Measurements from ENCODE around the gene ABI3BP.
"Not testable (repeated sequence)": the region's sequence is repeated elsewhere in the genome, so short reads cannot be mapped to it uniquely, and the experiment has no call there.

The ABI3BP gene

DNA sequence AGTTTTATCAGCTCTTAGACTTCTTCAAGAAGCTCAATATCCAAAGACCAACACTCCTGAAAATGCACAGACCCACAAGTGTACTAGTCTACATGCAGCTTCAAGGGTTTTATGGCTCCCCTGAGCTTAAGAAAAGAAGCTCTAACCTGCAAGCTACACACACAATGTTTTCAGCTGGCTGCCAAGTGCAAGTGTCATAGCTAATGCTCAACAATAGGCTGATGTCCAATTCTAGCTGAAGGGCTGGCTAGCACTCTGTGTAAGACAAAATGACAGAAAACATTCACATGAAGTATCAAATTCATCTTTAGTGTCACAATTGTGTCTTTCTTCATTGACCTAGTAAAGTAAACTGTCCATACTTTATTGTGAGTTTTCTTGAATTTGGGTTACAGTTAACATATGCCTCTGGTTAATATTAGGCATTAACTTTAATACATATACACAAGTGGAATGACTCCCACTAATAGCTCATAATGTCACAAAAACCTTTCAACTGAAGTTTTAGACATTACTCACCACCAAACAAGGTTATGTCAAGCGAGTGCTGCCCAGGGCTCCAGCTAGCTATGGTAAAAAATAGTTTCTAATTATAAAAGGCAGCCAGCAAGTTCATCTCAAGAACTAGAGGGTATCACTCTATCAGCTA is 15.1 kb downstream of the ABI3BP start:
- no peak for DNase-seq

DNA sequence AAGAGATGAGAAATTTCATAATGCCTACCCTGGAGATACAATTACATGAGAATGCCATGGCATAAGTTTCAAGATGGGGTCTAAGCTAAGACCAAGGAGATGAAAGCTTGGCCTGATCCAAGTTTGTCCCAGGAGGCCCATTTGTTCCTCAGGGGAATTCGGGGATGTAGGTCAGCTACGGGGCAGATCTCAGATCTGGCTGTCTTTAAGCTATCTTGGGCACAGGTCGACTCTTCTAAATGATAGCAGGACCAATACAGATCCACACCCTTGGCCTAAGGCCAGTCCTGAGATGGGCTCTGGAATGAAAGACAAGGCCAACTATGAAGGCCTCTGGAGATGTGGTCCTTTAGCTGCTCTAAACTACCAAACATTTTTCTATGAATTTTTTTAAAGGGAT is 16.6 kb downstream of the ABI3BP start:
- no peak for DNase-seq

- no peak for DNase-seq
These were observed 17.5 kb downstream of the ABI3BP start for GRCh38 chr3:100975714-100976113.

- no peak for DNase-seq
These were observed 19.6 kb downstream of the ABI3BP start for GRCh38 chr3:100973594-100973993.

GRCh38 chr3:100972867-100973266 is 20.4 kb downstream of the ABI3BP start:
- no peak for DNase-seq

- DNase-seq, result no peak
These were observed 20.8 kb downstream of the ABI3BP start for GRCh38 chr3:100972301-100972844.

GRCh38 chr3:100971798-100972197 is 21.4 kb downstream of the ABI3BP start:
- no peak for DNase-seq

- no peak for DNase-seq
These were observed 22.7 kb downstream of the ABI3BP start for GRCh38 chr3:100970477-100970990.

GRCh38 chr3:100968932-100969906 is 24.0 kb downstream of the ABI3BP start:
- no peak for DNase-seq

DNA sequence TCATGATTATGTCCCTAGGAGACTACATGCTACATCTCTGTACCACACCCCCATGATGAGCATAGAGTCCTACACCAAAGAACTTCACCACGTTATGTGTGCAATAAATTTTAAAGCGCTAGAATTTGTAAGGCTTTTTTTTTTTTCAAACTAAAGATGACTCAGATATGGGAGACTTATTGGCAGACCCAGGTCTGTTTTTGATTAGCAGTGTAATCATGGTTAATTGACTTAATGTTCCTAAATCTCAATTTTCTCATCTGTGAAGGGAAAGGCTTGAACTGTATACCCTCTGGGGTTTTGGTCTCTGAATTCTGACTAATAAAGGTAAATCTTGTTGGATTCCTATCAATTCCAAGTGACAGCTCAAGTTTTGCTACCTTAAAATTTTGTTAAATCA is 26.4 kb downstream of the ABI3BP start:
- no peak for DNase-seq

DNA sequence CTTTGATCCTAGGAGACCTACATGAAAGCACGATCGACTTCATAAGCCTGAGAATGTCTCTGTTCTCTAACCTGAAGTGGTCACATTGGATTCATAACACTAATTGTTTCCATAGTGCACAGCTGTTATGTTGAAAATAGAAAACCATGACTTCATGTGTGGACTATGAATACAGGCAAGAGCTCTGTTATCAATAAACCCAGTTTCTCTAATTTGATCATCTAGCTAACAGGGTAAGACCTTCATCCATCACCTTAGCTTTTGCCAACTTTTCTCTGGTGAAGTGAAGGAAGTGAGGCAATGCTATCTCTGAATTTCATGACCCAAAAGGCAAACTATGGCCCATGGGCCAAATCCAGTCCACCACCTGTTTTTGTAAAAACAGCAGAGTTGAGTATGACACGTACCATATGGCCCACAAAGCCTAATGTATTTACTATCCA is 27.2 kb downstream of the ABI3BP start:
- DNase-seq, result no peak

DNA sequence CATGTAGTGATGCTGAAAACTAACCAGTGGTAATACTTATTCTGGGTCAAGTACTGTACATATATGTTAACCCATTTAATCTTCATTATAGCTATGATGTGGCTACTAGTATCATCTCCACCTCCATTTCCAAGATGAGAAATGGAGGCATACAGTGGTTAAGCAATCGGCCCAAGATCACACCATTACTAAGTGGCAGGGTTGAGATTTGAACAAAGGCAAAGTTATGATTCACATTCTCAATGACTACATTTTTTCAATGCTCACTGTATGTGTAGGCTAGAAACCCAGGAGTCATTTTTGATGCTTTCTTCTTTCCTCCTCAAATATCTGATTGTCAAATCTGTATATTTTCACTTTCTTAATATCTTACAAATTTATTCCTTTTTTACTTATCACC is 30.2 kb downstream of the ABI3BP start:
- no peak for DNase-seq

GRCh38 chr3:100957261-100957986 is 35.8 kb downstream of the ABI3BP start:
- DNase-seq, result no peak

- no peak for DNase-seq
These were observed 36.9 kb downstream of the ABI3BP start for GRCh38 chr3:100956276-100956675.

DNA sequence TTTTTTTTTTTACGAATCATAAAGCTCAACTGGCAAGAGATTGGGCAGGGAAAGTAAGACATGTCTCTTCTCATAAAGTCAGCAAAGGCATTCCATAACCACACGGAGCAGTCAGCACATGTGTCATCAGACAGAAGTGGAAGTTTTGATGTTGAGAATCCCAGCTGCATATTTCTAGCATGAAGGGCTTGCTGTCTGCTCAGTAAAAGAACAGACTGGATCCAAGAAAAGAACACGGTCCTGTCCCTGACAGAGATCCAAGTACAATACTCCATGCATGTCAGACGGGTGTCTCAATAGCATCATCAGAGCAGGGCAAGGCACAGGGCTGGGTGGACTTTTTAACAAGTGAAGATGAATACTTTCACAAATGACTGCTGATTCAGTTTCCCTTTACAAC is 38.2 kb downstream of the ABI3BP start:
- DNase-seq, result no peak

DNA sequence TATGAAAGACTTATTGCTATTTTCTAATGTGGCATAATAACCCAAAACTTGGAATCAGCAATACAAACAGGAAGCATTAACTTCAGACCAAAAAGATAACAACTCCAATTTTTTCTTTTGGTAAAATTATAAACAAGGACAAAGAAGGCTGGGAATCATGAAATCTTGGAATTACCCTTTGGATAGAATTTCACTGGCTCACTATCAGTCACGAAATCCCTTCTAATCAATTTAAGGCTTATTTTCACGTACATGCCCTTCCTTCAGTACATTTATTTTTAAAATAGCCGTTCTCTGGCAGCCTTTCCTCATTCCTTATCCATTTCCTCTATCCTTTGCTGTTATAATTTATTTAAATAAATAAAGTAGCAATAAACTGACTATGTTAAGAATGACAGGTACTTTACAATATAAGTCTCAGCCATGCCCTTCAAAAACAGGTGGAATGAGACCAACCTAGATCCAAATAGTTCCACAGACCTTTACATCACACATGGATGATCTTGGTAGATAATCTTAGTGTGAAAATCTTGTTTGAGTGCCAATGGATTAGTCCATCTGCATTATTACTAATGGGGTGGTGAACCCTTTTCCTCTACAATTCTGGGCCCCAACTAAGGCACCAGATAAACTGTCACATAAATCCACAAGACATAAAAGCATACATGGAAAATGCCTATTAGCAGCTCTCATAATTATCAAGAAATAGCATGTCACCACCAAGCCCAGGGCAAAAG is 38.9 kb downstream of the ABI3BP start:
- DNase-seq, result no peak

- DNase-seq, result no peak
These were observed 40.1 kb downstream of the ABI3BP start for GRCh38 chr3:100953103-100953502.

DNA sequence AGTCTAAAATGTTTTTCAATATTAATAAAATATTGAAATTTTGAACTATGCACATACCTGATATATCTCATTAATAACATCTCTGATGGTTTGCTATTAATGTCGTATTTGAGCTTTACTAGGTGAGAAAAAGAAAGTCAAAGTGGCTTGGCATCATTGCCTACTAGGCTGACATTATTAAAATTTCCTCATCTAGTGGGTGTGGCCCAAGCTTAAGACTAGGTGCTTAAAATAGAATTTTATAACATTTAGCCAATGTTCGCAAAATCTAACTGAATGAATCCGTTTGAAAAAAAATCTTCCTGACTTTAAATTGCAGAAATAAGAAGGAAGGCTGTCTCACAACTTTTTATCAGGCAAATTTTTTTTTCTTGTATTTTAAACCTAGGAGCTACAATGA is 46.1 kb downstream of the ABI3BP start:
- no peak for DNase-seq

- not testable (repeated sequence) for DNase-seq
These were observed 47.1 kb downstream of the ABI3BP start for GRCh38 chr3:100946096-100946495.

DNA sequence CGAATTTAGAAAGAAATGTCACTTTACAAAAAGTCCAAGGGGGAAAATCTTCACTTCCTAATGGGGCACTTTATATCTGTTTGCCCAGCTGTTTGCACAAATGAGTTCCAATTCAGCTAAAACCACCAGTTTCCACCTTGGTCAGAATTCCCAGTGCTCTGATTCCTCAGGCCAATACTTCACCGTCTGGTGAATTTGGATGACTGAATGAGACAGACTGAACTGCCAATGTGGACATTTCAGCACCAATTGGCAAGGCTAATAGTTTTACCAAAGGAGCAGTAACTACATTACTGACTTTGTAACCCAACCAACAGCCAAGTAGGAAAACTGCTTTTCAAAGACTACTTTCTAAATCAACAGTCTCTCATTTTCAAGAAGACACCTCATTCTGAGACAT is 51.8 kb downstream of the ABI3BP start:
- no peak for DNase-seq

DNA sequence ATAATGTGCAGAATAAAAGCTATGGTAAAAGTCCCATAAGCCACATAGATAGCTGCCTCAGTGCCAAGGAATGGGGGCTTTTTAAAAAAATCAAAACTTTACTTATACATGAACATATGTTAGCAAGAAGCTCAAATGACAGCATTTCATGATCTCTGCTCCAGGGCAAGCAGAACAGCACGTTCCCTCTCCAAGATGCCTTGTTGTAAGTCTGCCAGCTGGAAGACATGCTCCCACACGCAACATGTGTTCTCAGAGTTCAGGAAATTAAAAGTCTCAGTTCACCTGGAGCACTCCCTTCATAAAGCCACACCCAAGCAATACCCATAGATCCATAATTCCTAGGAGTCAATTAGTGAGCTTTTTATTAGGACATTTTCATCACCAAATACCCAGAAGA is 52.2 kb downstream of the ABI3BP start:
- no peak for DNase-seq

DNA sequence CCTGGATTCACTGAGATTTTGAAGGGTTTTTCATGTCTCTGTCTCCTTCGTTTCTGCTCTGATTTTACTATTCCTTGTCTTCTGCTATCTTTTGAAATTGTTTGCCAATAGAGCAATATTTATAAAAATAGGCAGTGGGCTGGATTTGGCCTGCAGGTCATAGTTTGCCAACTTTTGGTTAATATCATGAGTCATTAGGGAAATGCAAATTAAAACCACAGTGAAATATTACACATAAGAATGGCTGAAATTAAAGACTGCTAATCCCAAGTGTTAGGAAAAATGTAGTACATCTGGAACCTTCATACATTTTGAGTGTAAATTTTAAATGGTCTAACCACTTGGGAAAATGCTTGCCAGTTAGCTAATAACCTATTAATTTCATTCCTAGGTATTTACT is 56.3 kb downstream of the ABI3BP start:
- DNase-seq, result no peak
